Natural killer cell treated with Interleukin-12 subunit alpha and Interleukin-12 subunit beta and Interleukin-15 and Interleukin-18, amount 100 ng/mL, for 72 hours (primary cell): Measurements from ENCODE around the gene TMEM222. TPM values are rescaled to one million over a fixed set of nuclear protein-coding genes. Genes with fewer than 3 reads are reported as not detected.

ENCODE experiments used
- ATAC-seq, 2 donors: fragments of 150-1000 bp; cut with Tn5 transposase in 1 of 2; sonication (Bioruptor Pico), chemical (Tn5 transposase) in 1 of 2; 2 replicates each; pipeline ENCODE4 v1.10.0; 2021
- DNase-seq: peaks from one replicate; pipeline ENCODE4 v3.0.0; 2022; ENCODE audit warnings: low spot score
- H3K27ac Mint-ChIP-seq, 2 donors: 1 replicate in 1 of 2; 2 replicates in 1 of 2; pipeline ENCODE4 v1.8.0; 2022; ENCODE audit warnings: mixed read lengths in 2 of 2, mild to moderate bottlenecking in 1 of 2, moderate library complexity in 1 of 2
- H3K27me3 Mint-ChIP-seq, 2 donors: 1 replicate in 1 of 2; 2 replicates in 1 of 2; pipeline ENCODE4 v1.8.0; 2022; ENCODE audit warnings: mixed read lengths in 2 of 2
- H3K36me3 Mint-ChIP-seq: one replicate; pipeline ENCODE4 v1.8.0; 2022; ENCODE audit warnings: mixed read lengths
- H3K4me1 Mint-ChIP-seq, 2 donors: 1 replicate in 1 of 2; 2 replicates in 1 of 2; pipeline ENCODE4 v1.8.0; 2022; ENCODE audit warnings: low read depth in 2 of 2, mixed read lengths in 2 of 2, mild to moderate bottlenecking in 1 of 2
- H3K4me3 Mint-ChIP-seq: one replicate; pipeline ENCODE4 v1.8.0; 2022; ENCODE audit warnings: mixed read lengths
- H3K9me3 Mint-ChIP-seq: 2 replicates; pipeline ENCODE4 v1.8.0; 2022; ENCODE audit warnings: mixed read lengths
- total RNA-seq, 2 donors: library from RNA; stranded (reverse); gene quantifications; one replicate each; pipeline ENCODE4 v1.2.3, GENCODE V29; 2022

TMEM222 gene
- total RNA-seq, 2 donors from 2014 or later = 40.6 to 49.5 TPM

DNA sequence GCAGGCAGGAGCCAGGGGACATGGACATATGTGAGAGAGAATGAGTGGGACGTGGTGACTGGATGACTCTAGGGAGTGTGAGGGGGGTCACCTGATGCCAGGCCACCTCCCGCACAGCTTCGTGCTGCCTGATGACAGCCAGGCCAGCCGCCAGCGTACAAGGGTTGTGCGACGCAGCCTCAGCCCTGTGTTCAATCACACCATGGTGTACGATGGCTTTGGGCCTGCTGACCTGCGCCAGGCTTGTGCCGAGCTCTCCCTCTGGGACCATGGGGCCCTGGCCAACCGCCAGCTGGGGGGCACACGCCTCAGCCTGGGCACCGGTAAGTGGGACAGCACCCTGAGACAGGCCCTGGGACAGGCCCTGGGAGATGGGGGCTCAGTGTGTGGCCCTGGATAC lies 31.2 kb downstream of the TMEM222 start:
- Mint-ChIP-seq H3K9me3 (no peaks in the 10 kb centered on the region), H3K36me3 (no peaks in the 10 kb centered on the region), H3K4me1 (peaks cover 11 to 14% of the 10 kb centered on the region in 2 donors), H3K27me3 (no peaks in the 10 kb centered on the region), H3K27ac (peak overlapping the region in 1 of 2 donors; percentile 83), H3K4me3 (no peak overlapping the region)
- ATAC-seq (no peak), DNase-seq (no peak)

DNA sequence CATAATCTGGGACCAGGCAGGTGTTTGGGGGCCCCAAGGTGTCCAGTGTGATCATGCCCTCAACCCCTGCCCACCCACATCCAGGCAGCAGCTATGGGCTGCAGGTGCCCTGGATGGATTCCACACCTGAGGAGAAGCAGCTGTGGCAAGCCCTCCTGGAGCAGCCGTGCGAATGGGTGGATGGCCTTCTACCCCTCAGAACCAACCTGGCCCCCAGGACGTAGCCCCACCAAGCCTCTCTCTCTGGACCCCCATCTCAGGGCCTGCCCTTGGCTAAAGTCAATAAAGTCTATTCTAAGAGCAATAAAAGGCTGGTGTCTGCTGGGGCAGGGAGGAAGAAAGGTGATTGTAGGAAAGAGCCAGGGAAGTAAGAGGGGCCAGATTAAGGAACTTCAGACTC lies 31.7 kb downstream of the TMEM222 start:
- ATAC-seq = no peak
- no peak overlapping the region for H3K4me3 Mint-ChIP-seq
- H3K27ac Mint-ChIP-seq = peak overlapping the region in 1 of 2 donors; percentile 39
- no peaks in the 10 kb centered on the region for H3K27me3 Mint-ChIP-seq
- no peaks in the 10 kb centered on the region for H3K9me3 Mint-ChIP-seq
- DNase-seq = no peak
- H3K4me1 Mint-ChIP-seq = peaks cover 11 to 14% of the 10 kb centered on the region in 2 donors
- no peaks in the 10 kb centered on the region for H3K36me3 Mint-ChIP-seq

DNA sequence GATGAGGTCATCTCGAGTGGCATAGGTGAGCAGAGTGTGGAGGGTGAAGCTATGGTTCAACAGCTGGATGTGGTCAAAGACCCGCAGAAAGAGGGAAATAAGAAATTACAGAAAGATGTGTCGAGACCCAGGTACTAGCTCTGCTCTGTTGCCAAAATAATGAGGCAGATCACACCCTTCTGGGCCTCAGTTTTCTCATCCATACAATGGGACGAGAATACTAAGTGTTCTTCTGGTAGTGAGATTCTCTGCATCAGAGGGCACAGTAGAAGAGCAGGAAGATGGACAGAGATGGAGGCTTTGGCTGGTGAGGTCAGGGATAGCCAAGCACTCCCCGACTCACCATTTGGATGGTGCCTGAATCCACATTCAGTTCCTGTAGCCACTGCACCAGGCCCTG lies 33.7 kb downstream of the TMEM222 start:
- Mint-ChIP-seq H3K27ac (peak overlapping the region; percentile 67 to 80), H3K36me3 (no peaks in the 10 kb centered on the region), H3K9me3 (no peaks in the 10 kb centered on the region), H3K4me1 (peaks cover 29 to 30% of the 10 kb centered on the region in 2 donors), H3K27me3 (no peaks in the 10 kb centered on the region), H3K4me3 (peak overlapping the region; percentile 66)
- no peak for DNase-seq
- ATAC-seq = no peak

DNA sequence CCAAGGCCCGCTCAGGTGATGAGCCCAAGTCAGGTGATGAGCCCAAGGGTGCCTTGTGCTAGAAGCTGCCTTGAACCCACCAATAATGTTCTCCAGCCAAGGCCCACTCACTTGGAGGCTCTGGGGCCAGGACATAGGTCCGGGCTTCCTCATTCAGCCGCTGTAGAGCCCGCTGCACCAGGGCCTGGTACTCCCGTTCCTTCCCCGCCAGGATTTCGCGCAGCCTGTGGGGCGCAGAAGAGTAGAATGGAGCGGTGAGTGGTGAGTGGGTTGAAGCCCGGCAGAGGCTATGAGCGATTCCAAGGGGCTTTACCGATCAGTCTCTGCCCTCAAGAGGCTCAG lies 34.3 kb downstream of the TMEM222 start:
- Mint-ChIP-seq H3K4me1 (peaks cover 29 to 30% of the 10 kb centered on the region in 2 donors), H3K4me3 (peak overlapping the region; percentile 66), H3K27me3 (no peaks in the 10 kb centered on the region), H3K36me3 (no peaks in the 10 kb centered on the region), H3K27ac (peak overlapping the region; percentile 67 to 80), H3K9me3 (no peaks in the 10 kb centered on the region)
- DNase-seq (no peak), ATAC-seq (no peak)

DNA sequence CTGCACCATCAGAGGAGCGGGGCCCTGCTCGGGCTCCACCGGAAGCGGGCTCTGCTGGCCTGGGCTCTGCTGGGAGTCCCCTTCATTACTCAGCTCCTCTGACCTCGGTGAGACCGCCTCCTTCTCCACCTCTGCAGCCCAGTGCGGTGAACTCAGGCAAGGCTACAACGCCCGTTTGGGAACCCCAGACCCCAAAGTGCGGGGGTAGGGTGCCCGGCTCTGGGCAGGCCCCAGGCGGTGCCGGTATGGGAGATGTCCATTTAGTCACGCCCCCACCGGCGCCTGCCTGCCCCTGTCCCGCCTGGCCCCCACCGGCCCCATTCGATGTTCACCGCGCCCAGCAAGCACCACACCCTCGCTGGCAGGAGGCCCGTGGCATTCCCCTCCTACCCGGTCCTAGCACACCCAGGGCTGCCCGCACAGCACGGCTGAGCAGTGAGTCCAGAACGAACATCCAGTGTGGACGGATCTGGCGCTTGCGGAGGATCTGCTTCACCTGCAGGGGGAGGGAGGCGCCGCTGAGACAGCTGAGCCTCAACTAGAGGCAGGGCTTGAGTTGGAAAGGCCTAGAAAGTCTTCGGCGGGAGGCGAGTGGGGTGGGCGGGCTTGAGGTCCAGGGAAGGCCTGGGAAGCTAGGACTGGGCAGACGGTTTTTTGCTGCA lies 34.8 kb downstream of the TMEM222 start:
- ATAC-seq = peak; percentile 72 to 87
- Mint-ChIP-seq H3K4me3 (peak overlapping the region; percentile 66), H3K27ac (peak overlapping the region; percentile 67 to 80), H3K4me1 (peaks cover 29 to 30% of the 10 kb centered on the region in 2 donors), H3K36me3 (no peaks in the 10 kb centered on the region), H3K27me3 (no peaks in the 10 kb centered on the region), H3K9me3 (no peaks in the 10 kb centered on the region)
- peak; percentile 82 for DNase-seq

DNA sequence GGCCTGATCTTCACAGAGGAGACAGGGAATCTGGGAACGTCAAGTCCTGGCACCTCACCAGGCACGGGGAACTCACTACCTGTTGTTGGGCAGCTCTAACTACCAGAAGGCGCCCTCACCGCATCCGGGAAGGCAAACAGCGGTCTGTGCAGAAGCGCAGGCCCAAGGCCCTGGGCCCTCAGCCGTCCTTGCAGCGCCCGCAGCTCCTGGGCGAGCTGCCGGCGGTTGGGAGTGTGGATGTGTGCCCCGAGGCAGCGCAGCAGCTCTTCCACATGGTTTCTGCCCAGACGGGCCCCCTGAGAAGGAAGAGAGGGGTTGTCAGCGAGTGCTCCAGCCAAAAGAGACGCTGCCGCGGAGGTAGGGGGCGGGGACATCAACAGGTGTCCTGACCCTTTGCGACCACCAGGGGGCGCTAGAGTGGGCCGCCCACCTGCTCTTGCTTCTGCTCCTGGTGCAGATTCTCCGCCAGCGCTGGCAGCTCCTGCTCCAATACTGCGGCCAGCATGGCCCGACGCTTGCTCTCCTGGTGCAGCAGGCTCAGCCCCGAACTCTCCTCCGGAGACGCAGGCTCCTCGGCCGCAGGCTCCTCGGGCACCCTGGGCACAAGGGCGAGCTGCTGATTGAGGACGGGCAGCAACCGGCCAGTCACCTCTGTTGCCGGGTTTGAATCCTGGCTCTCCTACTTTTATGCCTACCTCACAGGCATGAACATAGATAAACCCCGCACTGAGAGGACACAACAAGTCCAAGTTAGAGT lies 35.5 kb downstream of the TMEM222 start:
- ATAC-seq = peak; percentile 72 to 75
- peak; percentile 79 for DNase-seq
- Mint-ChIP-seq H3K27me3 (no peaks in the 10 kb centered on the region), H3K27ac (peak overlapping the region; percentile 67 to 80), H3K9me3 (no peaks in the 10 kb centered on the region), H3K4me1 (peaks cover 29 to 30% of the 10 kb centered on the region in 2 donors), H3K36me3 (no peaks in the 10 kb centered on the region), H3K4me3 (peak overlapping the region; percentile 66)

DNA sequence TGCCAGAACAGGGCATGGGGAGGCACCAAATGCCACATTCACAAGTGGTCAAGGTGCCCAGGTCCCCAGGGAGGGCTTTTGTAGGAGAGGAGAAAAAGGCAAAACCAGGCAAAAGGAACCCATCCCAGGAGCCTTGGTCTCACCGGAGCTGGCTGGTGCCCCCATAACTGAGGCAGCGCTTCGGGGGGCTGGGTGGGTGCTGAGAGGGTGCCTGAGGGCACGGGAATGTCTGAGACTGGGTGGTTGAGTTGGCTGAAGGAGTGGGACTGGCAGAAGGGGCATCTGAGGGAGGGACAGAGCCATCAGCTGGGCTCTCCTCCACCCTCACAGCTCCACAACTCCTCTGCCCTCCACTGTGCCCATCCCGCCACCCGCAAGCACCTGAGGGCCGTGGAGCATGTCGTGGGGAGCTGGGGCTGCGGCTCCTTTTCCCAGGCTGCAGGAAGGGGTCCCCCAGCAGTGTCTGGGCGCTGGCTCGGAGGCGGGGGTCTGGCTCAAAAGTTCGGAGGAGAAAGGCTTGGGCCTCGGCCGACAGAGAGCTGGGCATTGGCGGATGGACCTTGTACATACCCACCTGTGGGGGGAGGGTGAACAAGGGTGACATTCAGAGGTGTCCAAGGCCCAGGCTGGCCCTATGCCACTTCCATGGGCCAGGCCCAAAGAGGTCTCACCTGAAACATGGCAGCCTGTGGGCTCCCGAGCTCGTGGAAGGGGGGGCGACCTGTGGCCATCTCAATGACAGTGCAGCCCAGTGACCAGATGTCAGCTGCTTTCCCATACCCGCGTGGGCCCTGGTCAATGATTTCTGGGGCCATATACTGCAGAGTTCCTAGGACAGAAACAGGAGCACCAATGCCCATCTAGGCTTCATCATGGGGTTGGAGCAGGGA lies 36.3 kb downstream of the TMEM222 start:
- DNase-seq = no peak
- H3K4me3 Mint-ChIP-seq = peak overlapping the region; percentile 66
- peak overlapping the region; percentile 16 to 67 for H3K27ac Mint-ChIP-seq
- H3K9me3 Mint-ChIP-seq = no peaks in the 10 kb centered on the region
- peaks cover 29 to 30% of the 10 kb centered on the region in 2 donors for H3K4me1 Mint-ChIP-seq
- ATAC-seq = no peak
- no peaks in the 10 kb centered on the region for H3K36me3 Mint-ChIP-seq
- no peaks in the 10 kb centered on the region for H3K27me3 Mint-ChIP-seq

DNA sequence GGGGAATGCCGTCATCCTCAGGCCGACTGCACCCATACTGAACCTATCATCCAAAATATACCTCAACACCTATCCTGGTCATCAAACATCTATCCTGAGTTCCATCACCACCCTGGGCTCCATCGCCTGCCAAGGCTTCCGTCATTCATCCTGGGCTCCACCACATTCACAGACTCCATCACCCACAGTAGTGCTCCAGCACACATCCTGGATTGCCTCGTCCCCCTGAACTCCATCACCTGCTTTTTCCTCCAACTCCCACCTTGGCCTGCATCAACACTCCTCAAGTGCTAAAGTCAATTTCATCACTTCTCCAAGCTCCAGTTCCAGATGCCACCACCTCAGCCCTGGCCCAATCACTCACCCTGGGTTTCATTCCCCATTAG lies 37.0 kb downstream of the TMEM222 start:
- H3K27ac Mint-ChIP-seq = peak overlapping the region in 1 of 2 donors; percentile 16
- no peak for ATAC-seq
- H3K27me3 Mint-ChIP-seq = no peaks in the 10 kb centered on the region
- H3K36me3 Mint-ChIP-seq = no peaks in the 10 kb centered on the region
- H3K4me3 Mint-ChIP-seq = peak overlapping the region; percentile 80
- no peak for DNase-seq
- no peaks in the 10 kb centered on the region for H3K9me3 Mint-ChIP-seq
- peaks cover 29 to 30% of the 10 kb centered on the region in 2 donors for H3K4me1 Mint-ChIP-seq

DNA sequence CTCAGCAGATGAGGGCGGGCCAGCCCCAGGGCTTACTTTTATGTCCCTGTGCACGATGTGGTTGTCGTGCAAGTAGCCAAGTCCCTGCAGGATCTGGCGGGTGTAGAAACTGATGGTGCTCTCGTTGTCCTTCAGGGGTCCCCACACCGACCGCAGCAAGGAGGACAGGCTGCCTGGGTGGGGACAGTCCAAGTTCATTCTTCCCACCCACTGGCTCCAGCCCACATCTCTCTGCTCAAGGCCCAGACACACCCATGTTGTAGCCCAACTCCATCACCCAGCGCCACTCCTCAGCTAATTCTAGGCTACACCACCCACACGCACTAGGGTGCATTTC lies 37.8 kb downstream of the TMEM222 start:
- DNase-seq = no peak
- Mint-ChIP-seq H3K27ac (peak overlapping the region; percentile 27 to 51), H3K4me3 (peak overlapping the region; percentile 80), H3K4me1 (peaks cover 34 to 38% of the 10 kb centered on the region in 2 donors), H3K27me3 (no peaks in the 10 kb centered on the region), H3K36me3 (no peaks in the 10 kb centered on the region), H3K9me3 (no peaks in the 10 kb centered on the region)
- ATAC-seq = no peak

DNA sequence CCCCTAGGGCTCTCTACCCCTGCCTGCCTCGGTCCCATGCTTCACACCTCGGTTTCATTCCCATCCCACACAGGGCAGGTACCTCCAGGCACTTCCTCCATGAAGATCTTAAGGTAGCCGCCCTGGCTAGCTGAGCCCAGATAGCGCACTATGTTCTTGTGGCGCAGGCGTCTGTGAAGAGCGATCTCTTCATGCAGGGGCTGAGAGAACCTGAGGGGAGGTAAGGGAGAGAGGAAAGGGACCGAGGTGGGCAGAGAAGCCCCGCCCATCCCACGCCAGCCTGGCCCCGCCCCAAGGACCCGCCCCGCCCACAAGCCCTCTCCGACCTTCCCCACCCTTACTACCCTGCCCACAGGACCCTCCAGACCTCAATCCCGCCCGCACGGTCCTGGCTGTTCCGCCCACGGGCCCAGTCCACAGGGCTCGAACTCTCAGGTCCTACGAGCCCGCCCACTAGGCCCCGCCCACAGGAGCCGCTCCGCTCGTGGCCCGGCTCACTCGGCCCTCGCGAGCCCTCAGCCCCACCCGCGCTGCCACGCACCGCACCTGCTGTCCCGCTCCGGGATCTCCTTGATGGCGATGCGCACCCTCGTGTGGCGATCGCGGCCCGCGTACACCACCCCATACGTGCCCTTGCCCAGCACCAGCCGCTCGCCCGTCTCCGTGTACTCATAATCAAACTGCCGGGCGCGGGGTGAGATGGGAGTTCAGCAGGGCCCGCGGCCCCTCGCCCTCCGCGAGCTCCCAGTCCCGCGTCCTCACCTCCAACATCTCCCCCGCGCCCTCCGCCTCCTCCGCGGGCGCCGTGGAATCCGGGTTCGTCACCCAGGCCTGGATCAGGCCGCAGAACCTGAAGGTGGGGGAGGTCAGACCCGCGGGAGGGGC lies 38.4 kb downstream of the TMEM222 start:
- DNase-seq (peak; percentile 70), ATAC-seq (peak; percentile 18 to 40)
- no peaks in the 10 kb centered on the region for H3K27me3 Mint-ChIP-seq
- peaks cover 37 to 42% of the 10 kb centered on the region in 2 donors for H3K4me1 Mint-ChIP-seq
- no peaks in the 10 kb centered on the region for H3K36me3 Mint-ChIP-seq
- peak overlapping the region; percentile 27 to 51 for H3K27ac Mint-ChIP-seq
- H3K9me3 Mint-ChIP-seq = no peaks in the 10 kb centered on the region
- H3K4me3 Mint-ChIP-seq = peak overlapping the region; percentile 80

DNA sequence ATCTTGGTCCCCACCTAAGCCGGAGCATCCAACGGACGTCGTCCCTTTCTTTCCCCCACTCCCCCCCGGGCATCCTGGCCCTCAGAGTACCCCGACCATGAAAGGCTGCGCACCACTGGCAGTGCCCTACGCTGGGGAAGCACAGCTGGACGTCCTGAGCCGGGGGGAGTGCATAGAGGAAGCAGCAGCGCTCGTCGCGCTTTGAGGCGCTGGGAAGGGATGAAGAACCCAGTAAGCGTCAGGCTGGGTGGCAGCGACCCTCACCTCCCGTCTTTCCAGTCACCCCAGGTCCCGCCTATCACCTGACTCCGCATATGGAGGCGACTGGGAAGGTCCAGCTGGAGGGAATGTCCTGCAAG lies 39.1 kb downstream of the TMEM222 start:
- Mint-ChIP-seq H3K36me3 (no peaks in the 10 kb centered on the region), H3K9me3 (no peaks in the 10 kb centered on the region), H3K4me1 (peaks cover 39 to 43% of the 10 kb centered on the region in 2 donors), H3K4me3 (peak overlapping the region; percentile 80), H3K27ac (no peak overlapping the region), H3K27me3 (no peaks in the 10 kb centered on the region)
- no peak for DNase-seq
- no peak for ATAC-seq

DNA sequence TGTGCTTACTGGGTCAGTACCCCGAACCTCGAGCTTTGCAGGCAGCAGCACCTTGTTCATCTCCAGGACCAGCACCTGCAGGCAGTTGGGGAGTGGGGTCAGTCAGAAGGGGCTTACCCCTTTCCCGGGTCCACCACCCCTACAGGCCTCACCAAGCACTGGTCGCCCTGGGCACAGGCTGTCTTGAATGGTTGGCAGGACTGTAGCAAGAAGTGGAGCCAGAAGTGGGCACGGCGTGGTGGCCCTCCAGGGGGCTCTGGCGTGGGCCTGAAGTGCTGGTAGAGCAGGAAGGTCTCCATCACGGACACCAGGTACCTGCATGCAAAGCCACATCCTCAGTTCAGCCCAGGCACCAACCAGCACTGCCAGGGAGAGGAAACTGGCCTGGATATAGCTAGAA lies 39.6 kb downstream of the TMEM222 start:
- DNase-seq (no peak), ATAC-seq (no peak)
- Mint-ChIP-seq H3K4me1 (peaks cover 37 to 43% of the 10 kb centered on the region in 2 donors), H3K27ac (no peak overlapping the region), H3K4me3 (peak overlapping the region; percentile 80), H3K27me3 (no peaks in the 10 kb centered on the region), H3K9me3 (no peaks in the 10 kb centered on the region), H3K36me3 (no peaks in the 10 kb centered on the region)
